HL-60 (cell line): ENCODE measurements around the gene NARF.

Experiments used
- DNase-seq, 2 experiments: peaks; one replicate each; pipeline ENCODE4 v3.0.0-alpha.2; 2010 to 2020; ENCODE audit warnings: low read depth in 1 of 2, low spot score in 1 of 2
- H3K27ac ChIP-seq: fragments of 250-450 bp; sonication (Bioruptor Pico); replicated peaks from 2 replicates; pipeline ENCODE4 v1.5.1; 2020; ENCODE audit warnings: mild to moderate bottlenecking, moderate library complexity
- H3K27me3 ChIP-seq: fragments of 250-450 bp; sonication (Bioruptor Pico); 2 replicates; pipeline ENCODE4 v1.5.1; 2021; ENCODE audit warnings: mild to moderate bottlenecking, moderate library complexity; ENCODE audit not compliant: insufficient read depth, poor library complexity, severe bottlenecking
- H3K4me3 ChIP-seq: replicated peaks from 2 replicates; pipeline ENCODE4 v1.5.1; 2011; ENCODE audit warnings: mild to moderate bottlenecking, control low read depth, low read length; ENCODE audit not compliant: insufficient read depth
- GABPA ChIP-seq: IDR thresholded peaks from 2 replicates; pipeline ENCODE4 v1.6.1; 2012; ENCODE audit warnings: low read depth
- POLR2AphosphoS5 ChIP-seq: IDR thresholded peaks from 2 replicates; pipeline ENCODE4 v1.6.1; 2012; ENCODE audit warnings: low read depth
- SPI1 ChIP-seq: IDR thresholded peaks from 2 replicates; pipeline ENCODE4 v1.6.1; 2012; ENCODE audit warnings: low read depth, mild to moderate bottlenecking, borderline replicate concordance
- TF ChIP-seq, protein P1 (sequence below): IDR thresholded peaks from 2 replicates; pipeline ENCODE4 v1.6.1; 2012; ENCODE audit warnings: low read depth; ENCODE audit not compliant: insufficient replicate concordance
- TF ChIP-seq, protein P2 (sequence below): IDR thresholded peaks from one replicate; pipeline ENCODE4 v1.5.1; 2011; ENCODE audit warnings: low read length, control low read depth, inconsistent platforms; ENCODE audit not compliant: insufficient read depth

NARF gene

DNA sequence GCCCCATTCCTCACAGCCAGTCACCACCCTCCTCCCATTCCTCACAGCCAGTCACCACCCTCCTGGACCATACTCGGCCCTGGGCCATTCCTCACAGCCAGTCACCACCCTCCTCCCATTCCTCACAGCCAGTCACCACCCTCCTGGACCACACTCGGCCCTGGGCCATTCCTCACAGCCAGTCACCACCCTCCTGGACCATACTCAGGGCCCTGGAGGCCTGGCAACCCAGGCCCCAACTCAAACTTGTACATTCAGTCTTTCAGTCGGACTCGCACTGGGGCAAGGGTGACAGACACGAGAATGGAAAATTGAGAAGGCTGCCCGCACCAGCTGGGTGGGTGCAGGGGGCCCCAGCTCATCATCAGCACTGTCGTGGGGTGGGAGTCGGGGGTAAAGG lies 30.6 kb downstream of the NARF start:
- Histone ChIP-seq H3K27ac (no peak overlapping the region), H3K27me3 (no peaks in the 10 kb centered on the region), H3K4me3 (no peak overlapping the region)
- TF ChIP-seq GABPA, result no peak
- TF ChIP-seq, protein P1, sequence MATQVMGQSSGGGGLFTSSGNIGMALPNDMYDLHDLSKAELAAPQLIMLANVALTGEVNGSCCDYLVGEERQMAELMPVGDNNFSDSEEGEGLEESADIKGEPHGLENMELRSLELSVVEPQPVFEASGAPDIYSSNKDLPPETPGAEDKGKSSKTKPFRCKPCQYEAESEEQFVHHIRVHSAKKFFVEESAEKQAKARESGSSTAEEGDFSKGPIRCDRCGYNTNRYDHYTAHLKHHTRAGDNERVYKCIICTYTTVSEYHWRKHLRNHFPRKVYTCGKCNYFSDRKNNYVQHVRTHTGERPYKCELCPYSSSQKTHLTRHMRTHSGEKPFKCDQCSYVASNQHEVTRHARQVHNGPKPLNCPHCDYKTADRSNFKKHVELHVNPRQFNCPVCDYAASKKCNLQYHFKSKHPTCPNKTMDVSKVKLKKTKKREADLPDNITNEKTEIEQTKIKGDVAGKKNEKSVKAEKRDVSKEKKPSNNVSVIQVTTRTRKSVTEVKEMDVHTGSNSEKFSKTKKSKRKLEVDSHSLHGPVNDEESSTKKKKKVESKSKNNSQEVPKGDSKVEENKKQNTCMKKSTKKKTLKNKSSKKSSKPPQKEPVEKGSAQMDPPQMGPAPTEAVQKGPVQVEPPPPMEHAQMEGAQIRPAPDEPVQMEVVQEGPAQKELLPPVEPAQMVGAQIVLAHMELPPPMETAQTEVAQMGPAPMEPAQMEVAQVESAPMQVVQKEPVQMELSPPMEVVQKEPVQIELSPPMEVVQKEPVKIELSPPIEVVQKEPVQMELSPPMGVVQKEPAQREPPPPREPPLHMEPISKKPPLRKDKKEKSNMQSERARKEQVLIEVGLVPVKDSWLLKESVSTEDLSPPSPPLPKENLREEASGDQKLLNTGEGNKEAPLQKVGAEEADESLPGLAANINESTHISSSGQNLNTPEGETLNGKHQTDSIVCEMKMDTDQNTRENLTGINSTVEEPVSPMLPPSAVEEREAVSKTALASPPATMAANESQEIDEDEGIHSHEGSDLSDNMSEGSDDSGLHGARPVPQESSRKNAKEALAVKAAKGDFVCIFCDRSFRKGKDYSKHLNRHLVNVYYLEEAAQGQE, result no peak
- TF ChIP-seq, protein P2, sequence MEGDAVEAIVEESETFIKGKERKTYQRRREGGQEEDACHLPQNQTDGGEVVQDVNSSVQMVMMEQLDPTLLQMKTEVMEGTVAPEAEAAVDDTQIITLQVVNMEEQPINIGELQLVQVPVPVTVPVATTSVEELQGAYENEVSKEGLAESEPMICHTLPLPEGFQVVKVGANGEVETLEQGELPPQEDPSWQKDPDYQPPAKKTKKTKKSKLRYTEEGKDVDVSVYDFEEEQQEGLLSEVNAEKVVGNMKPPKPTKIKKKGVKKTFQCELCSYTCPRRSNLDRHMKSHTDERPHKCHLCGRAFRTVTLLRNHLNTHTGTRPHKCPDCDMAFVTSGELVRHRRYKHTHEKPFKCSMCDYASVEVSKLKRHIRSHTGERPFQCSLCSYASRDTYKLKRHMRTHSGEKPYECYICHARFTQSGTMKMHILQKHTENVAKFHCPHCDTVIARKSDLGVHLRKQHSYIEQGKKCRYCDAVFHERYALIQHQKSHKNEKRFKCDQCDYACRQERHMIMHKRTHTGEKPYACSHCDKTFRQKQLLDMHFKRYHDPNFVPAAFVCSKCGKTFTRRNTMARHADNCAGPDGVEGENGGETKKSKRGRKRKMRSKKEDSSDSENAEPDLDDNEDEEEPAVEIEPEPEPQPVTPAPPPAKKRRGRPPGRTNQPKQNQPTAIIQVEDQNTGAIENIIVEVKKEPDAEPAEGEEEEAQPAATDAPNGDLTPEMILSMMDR, result no peak
- no peak for TF ChIP-seq SPI1
- no peak for TF ChIP-seq POLR2AphosphoS5
- DNase-seq, result no peak

DNA sequence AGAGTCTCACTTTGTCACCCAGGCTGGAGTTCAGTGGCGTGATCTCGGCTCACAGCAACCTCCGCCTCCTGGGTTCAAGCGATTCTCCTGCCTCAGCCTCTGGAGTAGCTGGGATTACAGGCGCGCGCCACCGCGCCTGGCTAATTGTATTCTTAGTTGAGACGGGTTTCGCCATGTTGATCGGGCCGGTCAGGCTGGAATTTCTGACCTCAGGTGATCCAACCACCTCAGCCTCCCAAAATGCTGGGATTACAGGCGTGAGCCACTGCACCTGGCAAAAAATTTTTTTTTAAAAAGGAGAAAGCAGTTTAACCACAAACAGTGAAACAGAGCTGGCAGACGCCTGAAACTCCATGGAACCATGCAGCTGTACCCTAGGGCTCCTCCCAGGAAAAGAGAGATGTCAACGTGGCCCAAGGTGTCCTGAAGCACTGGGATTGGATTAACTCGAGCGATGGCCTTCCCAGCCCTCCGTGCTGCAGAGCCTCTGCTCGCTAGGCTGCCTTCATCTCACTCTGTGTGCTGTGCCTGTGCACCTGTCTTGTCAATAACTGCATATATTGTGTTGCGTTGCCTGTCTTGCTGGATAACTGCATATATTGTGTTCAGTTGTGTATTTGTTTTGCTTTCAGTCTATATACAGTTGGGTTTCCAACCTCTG lies 31.4 kb downstream of the NARF start:
- Histone ChIP-seq H3K4me3 (no peak overlapping the region), H3K27ac (no peak overlapping the region), H3K27me3 (no peaks in the 10 kb centered on the region)
- TF ChIP-seq, protein P1, result no peak
- TF ChIP-seq SPI1 (no peak), GABPA (no peak), POLR2AphosphoS5 (no peak)
- TF ChIP-seq, protein P2, result no peak
- no peak for DNase-seq

DNA sequence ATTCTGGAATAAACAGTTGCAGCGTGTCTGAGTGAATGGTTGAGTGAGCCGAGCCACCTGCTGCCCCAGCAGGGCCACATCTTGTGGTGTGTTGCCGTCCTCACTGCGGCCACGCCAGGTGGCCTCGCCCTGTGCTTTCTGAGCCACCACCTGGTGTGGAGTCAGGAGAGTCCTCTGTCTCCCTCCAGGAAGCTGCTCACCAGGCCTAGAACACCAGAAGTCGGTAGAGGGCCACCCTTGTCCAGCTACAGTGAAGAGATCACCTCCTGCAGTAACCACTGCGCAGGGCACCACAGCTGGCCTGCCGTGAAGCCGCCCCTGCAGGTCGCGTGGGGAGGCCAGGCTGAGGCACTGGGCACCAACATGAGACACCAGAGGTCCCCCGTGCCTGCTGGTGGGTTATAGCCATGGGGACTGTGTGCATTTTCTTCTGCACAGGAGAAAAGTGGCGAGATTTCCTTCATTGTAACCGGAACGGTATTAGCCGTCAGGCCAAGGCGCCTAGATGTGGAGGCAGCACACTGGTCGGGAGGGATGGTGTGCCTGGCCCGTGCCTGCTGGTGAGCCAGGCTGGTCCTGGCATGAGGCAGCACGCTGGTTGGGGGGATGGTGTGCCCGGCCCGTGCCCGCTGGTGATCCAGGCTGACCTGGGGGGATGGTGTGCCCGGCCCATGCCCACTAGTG lies 32.1 kb downstream of the NARF start:
- TF ChIP-seq, protein P2, result no peak
- TF ChIP-seq POLR2AphosphoS5, result no peak
- Histone ChIP-seq H3K4me3 (no peak overlapping the region), H3K27ac (no peak overlapping the region), H3K27me3 (no peaks in the 10 kb centered on the region)
- no peak for DNase-seq
